HG03521 (cell line): ENCODE measurements around the gene TP53I11.

Experiments used
- ATAC-seq: cut with Tn5 transposase; IDR thresholded peaks from one replicate; pipeline ENCODE4 v1.9.1; 2021; ENCODE audit warnings: mild to moderate bottlenecking, moderate library complexity; ENCODE audit not compliant: unreplicated experiment

The TP53I11 gene

GRCh38 chr11:44916331-44916730, 34.4 kb downstream of the TP53I11 start:
- no peak for ATAC-seq

GRCh38 chr11:44915621-44916020, 35.1 kb downstream of the TP53I11 start:
- no peak for ATAC-seq

DNA sequence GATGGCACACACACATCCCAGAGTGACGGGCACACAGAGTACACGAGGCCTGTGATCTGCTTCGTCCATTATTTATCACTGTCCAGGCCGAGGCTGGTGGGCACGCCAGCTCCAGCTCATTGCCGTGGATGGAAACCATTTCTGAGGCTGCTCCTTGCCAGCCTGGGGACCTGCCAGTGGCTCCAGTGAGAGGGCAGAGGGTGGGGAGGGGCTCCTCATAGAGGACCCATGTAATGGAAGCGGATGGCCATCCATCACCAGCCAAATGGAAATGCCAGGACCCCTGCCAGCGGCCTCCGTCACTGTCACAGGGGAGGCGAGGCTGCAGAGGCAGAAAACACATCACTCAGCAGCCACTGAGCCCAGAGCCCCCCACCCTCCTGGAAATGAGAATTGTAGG, 35.7 kb downstream of the TP53I11 start:
- ATAC-seq, result no peak

- no peak for ATAC-seq
Measured at GRCh38 chr11:44914105-44914504, 36.6 kb downstream of the TP53I11 start.

GRCh38 chr11:44913502-44913901, 37.2 kb downstream of the TP53I11 start:
- ATAC-seq, result no peak

DNA sequence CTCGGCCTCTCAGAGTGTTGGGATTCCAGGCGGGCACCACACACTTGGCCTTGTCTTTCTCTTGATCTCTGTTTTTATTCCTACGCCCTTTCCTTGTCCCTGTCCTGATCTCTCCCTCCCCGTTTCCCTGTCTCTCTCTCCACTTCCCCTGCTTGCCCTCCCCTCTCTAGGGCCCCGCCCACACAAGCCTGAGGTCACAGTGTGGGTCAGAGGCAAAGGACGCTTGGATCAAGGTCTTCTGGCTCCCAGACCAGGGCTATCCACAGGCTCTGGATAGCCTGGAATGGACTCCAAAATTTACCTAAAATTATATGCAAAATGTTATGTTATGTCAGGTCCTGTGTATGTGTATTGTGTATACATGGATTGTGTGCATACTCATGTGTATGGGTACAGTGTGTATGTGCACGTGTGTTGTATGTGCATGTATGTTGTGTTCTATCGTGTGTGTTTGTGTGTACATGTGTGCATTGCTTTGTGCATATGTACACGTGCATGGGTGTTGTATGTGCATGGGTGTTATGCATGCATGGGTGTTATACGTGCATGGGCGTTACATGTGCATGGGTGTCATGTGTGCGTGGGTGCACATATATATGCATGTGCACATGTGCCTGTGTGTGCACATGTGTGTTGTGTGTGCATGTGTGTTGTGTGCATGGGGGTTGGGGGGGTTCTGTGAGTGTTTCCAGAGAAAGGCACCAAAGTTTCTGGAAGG, 38.3 kb downstream of the TP53I11 start:
- no peak for ATAC-seq

GRCh38 chr11:44911029-44911814, 39.5 kb downstream of the TP53I11 start:
- peak; percentile 60 for ATAC-seq

- no peak for ATAC-seq
Measured at GRCh38 chr11:44910591-44910990, 40.1 kb downstream of the TP53I11 start.

DNA sequence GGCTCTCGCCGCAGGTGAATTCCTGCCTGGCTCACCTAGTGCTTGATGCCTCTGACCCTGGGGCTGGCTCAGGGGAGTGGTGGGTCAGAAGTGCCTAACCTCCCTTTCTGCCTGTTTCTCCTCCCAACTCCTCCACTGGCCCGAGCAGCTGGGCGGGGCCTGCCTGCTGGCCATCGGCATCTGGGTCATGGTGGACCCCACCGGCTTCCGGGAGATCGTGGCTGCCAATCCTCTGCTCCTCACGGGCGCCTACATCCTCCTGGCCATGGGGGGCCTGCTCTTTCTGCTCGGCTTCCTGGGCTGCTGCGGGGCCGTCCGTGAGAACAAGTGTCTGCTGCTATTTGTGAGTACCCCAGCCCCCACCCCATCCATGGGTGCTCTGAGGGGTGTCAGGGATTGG, 41.1 kb downstream of the TP53I11 start:
- no peak for ATAC-seq

- no peak for ATAC-seq
Measured at GRCh38 chr11:44906649-44907048, 44.0 kb downstream of the TP53I11 start.

DNA sequence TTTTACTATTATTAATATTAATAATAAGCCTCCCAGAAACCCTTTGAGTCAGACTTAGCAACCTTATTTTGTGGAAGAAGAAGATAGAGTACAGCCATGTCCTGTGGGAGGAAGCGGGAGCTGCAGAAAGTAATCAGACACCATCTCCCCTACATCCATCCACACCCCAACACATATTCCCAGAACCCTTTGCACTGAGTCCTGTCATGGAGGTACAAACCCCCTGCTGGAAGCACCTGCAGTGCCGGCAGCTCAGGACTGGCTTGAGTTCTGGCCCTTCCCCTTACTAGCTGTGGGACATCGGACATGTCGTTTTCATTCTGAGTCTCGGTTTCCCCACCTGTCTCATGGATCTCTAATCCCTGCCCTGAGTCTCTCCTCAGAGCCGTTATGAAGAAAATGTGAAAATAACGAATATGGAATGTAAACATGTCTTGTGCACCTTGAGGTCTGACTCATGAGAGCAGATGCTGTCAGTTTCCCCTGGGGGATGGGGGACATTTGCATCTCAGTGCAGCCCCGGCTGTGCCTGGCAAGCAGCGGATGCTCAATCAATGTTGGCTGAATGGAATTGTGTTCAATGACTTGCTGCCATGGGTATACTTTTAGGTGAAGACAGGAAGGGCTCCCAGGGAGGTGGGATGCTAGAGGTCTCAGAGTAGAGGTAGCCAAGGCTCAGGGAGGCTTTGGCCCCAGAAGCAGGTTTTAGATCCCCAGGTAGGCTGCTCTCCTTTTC, 45.4 kb downstream of the TP53I11 start:
- no peak for ATAC-seq

DNA sequence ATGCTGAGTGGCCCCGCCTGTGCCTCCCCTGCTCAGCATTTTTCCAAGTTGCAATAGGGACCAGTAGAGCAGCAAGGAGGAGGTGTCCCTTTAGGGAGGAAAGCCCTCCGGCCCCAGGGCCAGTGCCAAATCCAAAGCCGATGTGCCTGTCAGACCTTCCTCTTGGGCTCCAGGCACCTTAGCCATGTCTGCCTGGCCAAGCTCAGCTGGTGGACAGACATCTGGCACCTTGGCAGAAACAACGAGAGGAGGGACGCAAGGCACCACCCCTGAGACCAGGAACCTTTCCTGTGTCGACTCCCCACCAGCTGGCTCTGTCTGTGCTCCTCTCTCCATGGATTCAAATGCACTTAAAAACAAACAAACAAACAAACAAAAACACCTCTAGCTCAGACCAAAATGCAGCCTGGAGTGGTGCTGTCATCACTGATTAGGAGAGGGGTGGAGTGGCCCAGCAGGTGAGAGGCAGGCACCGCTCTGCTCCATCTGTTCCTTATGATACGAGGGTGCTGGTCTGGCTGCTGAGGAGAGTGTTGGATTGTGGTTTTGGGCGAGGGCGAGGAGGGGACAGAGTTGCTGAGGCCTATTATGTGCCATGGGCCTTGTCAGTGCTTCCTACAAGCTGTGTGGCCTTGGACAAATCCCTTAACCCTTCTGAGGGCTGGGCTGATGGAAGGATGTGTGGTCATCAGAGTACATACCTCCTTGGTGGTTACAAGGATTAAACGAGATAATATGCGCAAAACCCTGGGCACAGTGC, 46.2 kb downstream of the TP53I11 start:
- ATAC-seq, result no peak

- no peak for ATAC-seq
Measured at GRCh38 chr11:44903518-44903917, 47.2 kb downstream of the TP53I11 start.

GRCh38 chr11:44903035-44903434, 47.6 kb downstream of the TP53I11 start:
- ATAC-seq, result no peak

DNA sequence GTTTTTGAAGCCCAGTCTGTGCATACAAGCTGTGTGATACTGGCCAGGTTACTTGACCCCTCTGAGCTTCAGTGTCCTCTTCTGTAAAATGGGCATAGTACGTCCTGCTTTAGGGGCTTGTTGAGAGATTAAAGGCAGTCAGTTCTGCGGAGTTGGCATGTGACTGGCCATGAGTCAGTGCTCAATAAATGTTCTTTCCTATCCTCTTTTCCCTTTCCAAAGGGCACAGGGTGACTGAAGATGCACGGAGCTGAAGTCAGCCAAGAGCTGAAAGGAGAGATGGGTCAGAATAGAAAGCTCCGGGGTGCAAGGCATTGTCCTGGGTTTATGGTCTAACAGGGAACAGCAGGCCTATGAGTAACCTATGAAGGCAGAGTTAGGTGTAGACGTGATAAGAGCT, 48.9 kb downstream of the TP53I11 start:
- ATAC-seq, result no peak

DNA sequence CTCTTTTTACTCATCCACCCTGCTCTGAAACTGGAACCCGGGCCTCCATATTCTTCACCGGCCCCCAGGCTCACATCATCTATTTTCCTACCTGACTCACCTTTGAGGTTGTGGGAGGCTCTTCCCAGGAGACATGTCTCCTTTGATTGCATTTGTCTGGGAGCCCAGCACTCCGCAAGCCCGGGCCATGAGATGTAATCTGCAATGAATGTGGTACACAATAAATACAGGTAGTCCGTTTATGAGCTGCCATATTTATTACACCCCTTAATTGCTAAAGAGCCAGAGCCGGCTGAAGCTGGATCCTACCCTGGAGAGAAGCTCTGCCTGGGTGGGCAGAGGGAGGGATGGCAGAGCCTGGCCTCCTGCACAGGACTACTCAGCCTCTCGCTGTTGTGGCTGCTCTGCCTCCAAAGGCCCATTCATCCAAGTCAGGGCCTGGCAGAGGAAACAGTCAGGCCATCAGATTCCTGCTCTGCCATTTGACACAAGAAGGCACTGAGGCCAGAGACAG, 49.5 kb downstream of the TP53I11 start:
- ATAC-seq, result no peak

GRCh38 chr11:44899959-44900358, 50.7 kb downstream of the TP53I11 start:
- no peak for ATAC-seq

DNA sequence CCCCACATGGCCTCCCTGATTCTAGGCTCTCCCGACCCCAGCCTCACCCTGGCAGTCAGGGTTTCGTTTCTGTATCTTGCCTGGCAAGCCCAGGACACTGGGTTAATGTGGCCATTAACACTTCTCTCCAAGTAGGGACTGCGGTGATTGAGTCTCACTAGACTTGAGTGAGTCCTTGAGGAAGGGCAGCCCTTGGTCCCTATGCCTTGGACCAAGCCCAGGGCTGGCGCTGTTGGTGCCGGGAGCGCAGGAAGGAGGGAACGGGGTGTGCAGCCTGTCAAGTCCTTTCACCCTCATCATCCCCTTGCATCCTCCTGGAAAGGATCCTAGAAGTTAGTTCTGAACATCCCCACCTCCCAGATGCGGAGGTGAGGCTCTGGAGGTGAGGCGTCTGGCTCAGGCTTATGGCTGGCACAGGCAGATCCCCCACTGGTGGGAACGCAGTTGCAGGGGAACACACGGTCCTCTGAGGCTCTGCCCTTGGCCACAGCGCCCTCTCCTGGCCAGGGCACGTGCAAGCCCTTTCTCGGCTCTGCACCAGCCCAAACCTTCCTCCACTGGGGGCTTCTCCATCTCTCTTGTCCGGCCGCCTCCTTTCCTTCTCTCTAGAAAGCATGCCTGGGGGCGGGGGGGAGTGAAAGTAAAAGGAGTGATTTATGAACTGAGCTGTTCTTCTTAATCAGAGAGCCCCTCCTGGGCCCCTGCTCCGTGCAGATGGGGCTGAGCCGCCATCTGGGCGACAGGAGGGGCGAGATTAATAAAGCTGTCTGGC, 56.7 kb downstream of the TP53I11 start:
- no peak for ATAC-seq

DNA sequence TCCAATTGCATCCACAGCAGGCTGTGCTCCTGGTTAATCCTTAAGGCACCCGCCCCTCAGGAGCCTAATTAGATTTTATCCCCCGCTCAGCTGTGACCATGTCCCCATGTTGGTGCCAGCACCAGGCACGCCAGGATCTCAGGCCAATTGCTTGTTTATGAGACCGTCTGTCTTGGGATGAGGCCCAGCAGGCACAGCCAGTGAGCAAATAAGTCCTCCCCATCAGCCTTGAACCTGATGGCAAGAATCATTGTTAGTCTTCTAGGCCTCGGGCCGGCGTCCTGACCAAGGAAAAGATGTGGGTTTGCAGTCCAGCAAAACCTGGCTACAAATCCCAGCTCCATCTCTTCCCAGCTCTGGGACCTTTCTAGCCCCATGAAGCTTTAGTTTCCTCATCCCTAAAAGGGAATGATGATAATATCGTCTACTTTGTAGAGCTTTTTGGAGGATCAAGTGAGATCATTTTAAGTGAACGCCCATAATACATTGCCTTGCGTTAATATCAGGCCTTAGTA, 57.3 kb downstream of the TP53I11 start:
- no peak for ATAC-seq

DNA sequence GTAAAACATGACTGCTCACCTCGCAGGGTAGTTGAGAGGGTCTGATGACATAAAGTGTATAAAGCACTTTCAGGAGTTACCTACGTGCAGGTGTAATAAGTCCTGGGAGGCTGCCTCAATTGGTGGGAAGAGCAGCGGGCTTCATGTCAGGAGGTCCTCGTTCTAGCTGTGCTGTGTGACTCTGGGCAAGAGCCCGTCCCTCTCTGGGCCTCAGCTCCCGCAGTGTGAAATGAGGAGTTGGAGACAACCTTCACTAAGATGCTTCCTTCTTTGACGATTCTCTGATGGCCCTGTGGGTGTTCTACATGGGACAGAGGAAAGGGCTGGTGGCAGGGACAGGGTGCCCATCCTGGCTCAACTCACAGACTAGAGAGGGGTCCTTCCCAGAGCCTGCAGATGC, 57.8 kb downstream of the TP53I11 start:
- no peak for ATAC-seq
